Neural progenitor cell (in vitro differentiated cells): ENCODE data around the gene OR52B2. TPM values are rescaled to one million over a fixed set of nuclear protein-coding genes. Genes with fewer than 3 reads are reported as not detected.
"Not testable (repeated sequence)": the region's sequence is repeated elsewhere in the genome, so short reads cannot be mapped to it uniquely, and the experiment has no call there.

ENCODE experiments used
- DNase-seq: peaks from one replicate; pipeline ENCODE4 v3.0.0-alpha.2; 2016; ENCODE audit warnings: low spot score
- H2AFZ ChIP-seq: fragments of 200-600 bp; sonication (generic); replicated peaks from 2 replicates; pipeline ENCODE4 v1.6.1; 2016; ENCODE audit warnings: antibody characterized with exemption
- H3F3A ChIP-seq: fragments of 200-600 bp; sonication (generic); 2 replicates; pipeline ENCODE4 v1.6.1; 2016; ENCODE audit warnings: antibody characterized with exemption, low read depth
- H3K27ac ChIP-seq: fragments of 200-600 bp; sonication (generic); 2 replicates; pipeline ENCODE4 v1.5.1; 2016; ENCODE audit warnings: mild to moderate bottlenecking
- H3K27me3 ChIP-seq: fragments of 200-600 bp; sonication (generic); 2 replicates; pipeline ENCODE4 v1.6.1; 2016; ENCODE audit warnings: mild to moderate bottlenecking, moderate library complexity
- H3K36me3 ChIP-seq: fragments of 200-600 bp; sonication (generic); 2 replicates; pipeline ENCODE4 v1.5.1; 2016
- H3K4me1 ChIP-seq: fragments of 200-600 bp; sonication (generic); 2 replicates; pipeline ENCODE4 v1.6.1; 2016; ENCODE audit warnings: mixed run types
- H3K4me2 ChIP-seq: fragments of 200-600 bp; sonication (generic); 2 replicates; pipeline ENCODE4 v1.6.1; 2016
- H3K4me3 ChIP-seq: fragments of 200-600 bp; sonication (generic); 2 replicates; pipeline ENCODE4 v1.5.1; 2016
- H3K79me2 ChIP-seq: fragments of 200-600 bp; sonication (generic); 2 replicates; pipeline ENCODE4 v1.6.1; 2016; ENCODE audit warnings: low read depth
- H3K9ac ChIP-seq: fragments of 200-600 bp; sonication (generic); 2 replicates; pipeline ENCODE4 v1.6.1; 2016
- H3K9me3 ChIP-seq: fragments of 200-600 bp; sonication (generic); 2 replicates; pipeline ENCODE4 v1.5.1; 2016; ENCODE audit warnings: low read depth
- H4K20me1 ChIP-seq: fragments of 200-600 bp; sonication (generic); 2 replicates; pipeline ENCODE4 v1.6.1; 2016; ENCODE audit warnings: low read depth
- H3K27ac Mint-ChIP-seq: 3 replicates; pipeline ENCODE4 v1.8.0; 2021; ENCODE audit warnings: mixed read lengths
- H3K27me3 Mint-ChIP-seq: 2 replicates; pipeline ENCODE4 v1.8.0; 2022; ENCODE audit warnings: low read depth, mild to moderate bottlenecking, inconsistent platforms, moderate library complexity, mixed read lengths; ENCODE audit not compliant: insufficient read depth
- H3K36me3 Mint-ChIP-seq: 3 replicates; pipeline ENCODE4 v1.8.0; 2021; ENCODE audit warnings: mixed read lengths
- H3K4me1 Mint-ChIP-seq: 3 replicates; pipeline ENCODE4 v1.8.0; 2021; ENCODE audit warnings: mixed read lengths
- H3K4me3 Mint-ChIP-seq: 3 replicates; pipeline ENCODE4 v1.8.0; 2021; ENCODE audit warnings: mild to moderate bottlenecking, moderate library complexity, mixed read lengths
- H3K9me3 Mint-ChIP-seq: 3 replicates; pipeline ENCODE4 v1.8.0; 2020; ENCODE audit warnings: mixed read lengths
- EZH2 ChIP-seq: fragments of 200-600 bp; sonication (generic); IDR thresholded peaks from 2 replicates; pipeline ENCODE4 v1.6.1; 2017; ENCODE audit warnings: antibody characterized with exemption, mild to moderate bottlenecking, moderate library complexity
- EZH2phosphoT487 ChIP-seq: fragments of 200-600 bp; sonication (generic); IDR thresholded peaks from 2 replicates; pipeline ENCODE4 v1.6.1; 2017; ENCODE audit warnings: antibody characterized with exemption
- total RNA-seq: library from RNA; depleted of rRNA; stranded (reverse); fragments of >200 nt; gene quantifications from 2 replicates; pipeline ENCODE4 v1.2.3, GENCODE V29; 2015; ENCODE audit warnings: low replicate concordance
- TF ChIP-seq, protein P1 (sequence below): fragments of 200-600 bp; sonication (generic); IDR thresholded peaks from 2 replicates; pipeline ENCODE4 v1.5.1; 2017; ENCODE audit warnings: antibody characterized with exemption, mild to moderate bottlenecking

The OR52B2 gene
- total RNA-seq, 1 donor from 2014 or later, result not detected

DNA sequence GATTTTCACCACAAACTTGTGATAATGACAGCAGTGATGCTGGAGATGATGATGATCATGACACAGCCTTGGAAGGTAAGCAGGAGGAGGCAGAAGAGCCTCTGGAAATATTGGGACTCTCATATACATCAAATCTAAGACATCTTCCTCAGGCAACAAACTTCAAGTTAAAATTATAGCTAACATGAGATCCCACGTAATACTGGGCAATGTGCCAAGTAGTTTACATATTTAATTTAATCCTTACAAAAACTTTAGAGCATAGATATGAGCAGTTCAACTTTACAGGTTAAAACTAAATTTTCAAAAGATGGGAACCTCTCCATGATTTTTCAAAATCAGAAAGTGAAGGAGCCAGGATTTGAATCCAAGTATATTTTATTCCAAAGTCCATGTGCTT, 19.0 kb downstream of the OR52B2 start:
- Histone ChIP-seq H3K4me2 (no peak overlapping the region), H4K20me1 (no peaks in the 10 kb centered on the region), H2AFZ (no peak overlapping the region), H3K4me3 (no peak overlapping the region), H3K79me2 (no peaks in the 10 kb centered on the region), H3K9me3 (peaks cover 5% of the 10 kb centered on the region), H3F3A (no peaks in the 10 kb centered on the region), H3K27ac (no peak overlapping the region), H3K27me3 (no peaks in the 10 kb centered on the region), H3K9ac (no peak overlapping the region), H3K4me1 (no peaks in the 10 kb centered on the region), H3K36me3 (no peaks in the 10 kb centered on the region)
- Mint-ChIP-seq H3K4me1 (no peaks in the 10 kb centered on the region), H3K9me3 (peaks cover 3% of the 10 kb centered on the region), H3K27me3 (no peaks in the 10 kb centered on the region), H3K27ac (no peak overlapping the region), H3K4me3 (no peak overlapping the region), H3K36me3 (no peaks in the 10 kb centered on the region)
- TF ChIP-seq EZH2 (no peak), EZH2phosphoT487 (no peak)
- TF ChIP-seq, protein P1, sequence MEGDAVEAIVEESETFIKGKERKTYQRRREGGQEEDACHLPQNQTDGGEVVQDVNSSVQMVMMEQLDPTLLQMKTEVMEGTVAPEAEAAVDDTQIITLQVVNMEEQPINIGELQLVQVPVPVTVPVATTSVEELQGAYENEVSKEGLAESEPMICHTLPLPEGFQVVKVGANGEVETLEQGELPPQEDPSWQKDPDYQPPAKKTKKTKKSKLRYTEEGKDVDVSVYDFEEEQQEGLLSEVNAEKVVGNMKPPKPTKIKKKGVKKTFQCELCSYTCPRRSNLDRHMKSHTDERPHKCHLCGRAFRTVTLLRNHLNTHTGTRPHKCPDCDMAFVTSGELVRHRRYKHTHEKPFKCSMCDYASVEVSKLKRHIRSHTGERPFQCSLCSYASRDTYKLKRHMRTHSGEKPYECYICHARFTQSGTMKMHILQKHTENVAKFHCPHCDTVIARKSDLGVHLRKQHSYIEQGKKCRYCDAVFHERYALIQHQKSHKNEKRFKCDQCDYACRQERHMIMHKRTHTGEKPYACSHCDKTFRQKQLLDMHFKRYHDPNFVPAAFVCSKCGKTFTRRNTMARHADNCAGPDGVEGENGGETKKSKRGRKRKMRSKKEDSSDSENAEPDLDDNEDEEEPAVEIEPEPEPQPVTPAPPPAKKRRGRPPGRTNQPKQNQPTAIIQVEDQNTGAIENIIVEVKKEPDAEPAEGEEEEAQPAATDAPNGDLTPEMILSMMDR, result no peak
- DNase-seq, result no peak

DNA sequence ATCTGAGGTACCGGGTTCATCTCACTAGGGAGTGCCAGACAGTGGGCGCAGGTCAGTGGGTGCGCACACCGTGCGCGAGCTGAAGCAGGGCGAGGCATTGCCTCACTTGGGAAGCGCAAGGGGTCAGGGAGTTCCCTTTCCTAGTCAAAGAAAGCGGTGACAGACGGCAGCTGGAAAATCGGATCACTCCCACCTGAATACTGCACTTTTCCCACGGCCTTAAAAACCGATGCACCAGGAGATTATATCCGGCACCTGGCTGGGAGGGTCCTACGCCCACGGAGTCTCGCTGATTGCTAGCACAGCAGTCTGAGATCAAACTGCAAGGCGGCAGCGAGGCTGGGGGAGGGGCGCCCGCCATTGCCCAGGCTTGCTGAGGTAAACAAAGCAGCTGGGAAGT, 26.4 kb downstream of the OR52B2 start:
- DNase-seq, result peak; percentile 17
- H3K27me3 Mint-ChIP-seq, H3K4me1 ChIP-seq, H3K27me3 ChIP-seq, H3K36me3 Mint-ChIP-seq, H3K4me1 Mint-ChIP-seq, H3F3A ChIP-seq, H3K27ac ChIP-seq, H3K36me3 ChIP-seq, H3K9ac ChIP-seq, H4K20me1 ChIP-seq, H3K9me3 ChIP-seq, H3K9me3 Mint-ChIP-seq, H3K79me2 ChIP-seq: not testable (repeated sequence)
- Histone ChIP-seq H3K4me3 (peak overlapping the region; percentile 37), H3K4me2 (peak overlapping the region; percentile 69), H2AFZ (peak overlapping the region; percentile 72)
- peak overlapping the region; percentile 62 for H3K4me3 Mint-ChIP-seq
- peak overlapping the region; percentile 77 for H3K27ac Mint-ChIP-seq

DNA sequence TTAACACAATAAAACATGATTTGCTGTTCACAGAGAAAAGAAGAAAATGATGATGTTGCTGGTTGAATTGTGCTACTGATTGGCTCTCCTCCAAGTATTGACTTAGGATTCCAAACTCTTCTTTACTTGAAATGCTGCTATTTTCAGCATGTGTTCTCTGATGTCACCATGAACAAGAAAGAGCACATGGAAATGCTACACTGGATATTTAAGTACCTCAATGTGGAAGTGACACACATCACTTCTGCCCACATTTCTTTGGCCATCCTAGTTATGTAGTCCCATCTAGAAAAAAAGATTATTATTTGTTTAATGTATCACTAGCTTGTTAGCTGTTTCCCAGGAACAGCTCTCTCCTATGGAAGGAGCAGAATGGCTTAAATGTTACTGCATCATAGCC, 27.2 kb downstream of the OR52B2 start:
- Histone ChIP-seq H3K79me2 (no peaks in the 10 kb centered on the region), H2AFZ (peak overlapping the region; percentile 22), H3K36me3 (no peaks in the 10 kb centered on the region), H4K20me1 (no peaks in the 10 kb centered on the region), H3K4me1 (peaks cover 9% of the 10 kb centered on the region), H3K27ac (no peak overlapping the region), H3K4me3 (peak overlapping the region; percentile 37), H3K9ac (no peak overlapping the region), H3K9me3 (no peaks in the 10 kb centered on the region), H3K27me3 (no peaks in the 10 kb centered on the region), H3K4me2 (peak overlapping the region; percentile 69), H3F3A (no peaks in the 10 kb centered on the region)
- no peaks in the 10 kb centered on the region for H3K27me3 Mint-ChIP-seq
- DNase-seq, result no peak
- no peak overlapping the region for H3K27ac Mint-ChIP-seq
- no peaks in the 10 kb centered on the region for H3K36me3 Mint-ChIP-seq
- H3K4me3 Mint-ChIP-seq, result no peak overlapping the region
- H3K9me3 Mint-ChIP-seq, result no peaks in the 10 kb centered on the region
- peaks cover 6% of the 10 kb centered on the region for H3K4me1 Mint-ChIP-seq
- TF ChIP-seq, protein P1, result no peak
- TF ChIP-seq EZH2phosphoT487, result no peak
- TF ChIP-seq EZH2, result no peak

DNA sequence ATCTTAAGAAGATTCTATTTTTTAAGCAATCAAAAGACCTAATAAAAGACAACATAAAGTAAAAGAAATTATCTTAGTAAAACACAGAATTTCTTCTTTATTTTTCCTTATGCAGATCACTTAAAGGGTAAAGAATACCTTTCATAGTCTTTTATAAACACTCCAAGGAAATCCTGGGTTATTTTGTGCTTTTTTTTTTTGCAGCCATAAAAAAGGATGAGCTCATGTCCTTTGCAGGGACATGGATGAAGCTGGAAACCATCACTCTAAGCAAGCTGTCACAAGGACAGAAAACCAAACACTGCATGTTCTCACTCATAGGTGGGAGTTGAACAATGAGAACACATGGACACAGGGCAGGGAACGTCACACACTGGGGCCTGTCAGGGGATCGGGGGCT, 34.2 kb downstream of the OR52B2 start:
- not testable (repeated sequence) for H3K4me3 ChIP-seq, H3K9me3 Mint-ChIP-seq, H3K27ac ChIP-seq, H4K20me1 ChIP-seq, H3K9me3 ChIP-seq, H3K4me3 Mint-ChIP-seq, H2AFZ ChIP-seq, H3K79me2 ChIP-seq, H3K27me3 Mint-ChIP-seq, H3K9ac ChIP-seq, H3K4me1 Mint-ChIP-seq, H3K27ac Mint-ChIP-seq, H3K36me3 Mint-ChIP-seq, H3K27me3 ChIP-seq, H3K4me1 ChIP-seq, H3K36me3 ChIP-seq, H3F3A ChIP-seq, H3K4me2 ChIP-seq, DNase-seq
